Measurements from ENCODE around the gene ZNF521.

Gene ZNF521

GRCh38 chr18:25351777-25352628 lies at the start of gene ZNF521:
Gene ZNF521 (minus strand): TSS chr18:25352166. CDS start chr18:25350946, 1,220 bp downstream.
- DNase-seq (ENCODE audit: low read depth, low spot score): peak; percentile 90

DNA sequence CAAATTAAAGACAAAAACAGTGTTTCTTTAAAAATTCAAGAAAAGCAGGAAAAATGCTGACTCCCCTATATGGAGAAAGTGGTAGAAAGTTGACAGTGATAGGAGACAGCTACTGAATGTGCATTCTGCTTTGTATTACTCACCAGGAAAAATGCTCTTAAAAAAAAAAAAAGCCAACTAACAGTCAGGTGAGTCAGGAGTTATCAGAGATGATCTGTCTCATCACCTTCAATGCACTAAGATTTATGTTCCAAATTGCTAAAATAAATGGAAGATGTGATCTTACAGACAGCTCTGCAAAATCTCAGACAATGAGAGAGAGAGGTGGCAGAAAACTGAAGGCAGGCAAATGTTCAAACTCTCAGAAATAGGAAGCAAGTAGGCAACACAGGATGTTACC lies 47.6 kb upstream of the ZNF521 start:
- DNase-seq (ENCODE audit: low read depth, low spot score): no peak

- no peak for DNase-seq (ENCODE audit: low read depth, low spot score)
Observed at GRCh38 chr18:25392192-25392591, 40.2 kb upstream of the ZNF521 start.

GRCh38 chr18:25373432-25374179 lies 21.6 kb upstream of the ZNF521 start:
- DNase-seq (ENCODE audit: low read depth, low spot score): no peak

DNA sequence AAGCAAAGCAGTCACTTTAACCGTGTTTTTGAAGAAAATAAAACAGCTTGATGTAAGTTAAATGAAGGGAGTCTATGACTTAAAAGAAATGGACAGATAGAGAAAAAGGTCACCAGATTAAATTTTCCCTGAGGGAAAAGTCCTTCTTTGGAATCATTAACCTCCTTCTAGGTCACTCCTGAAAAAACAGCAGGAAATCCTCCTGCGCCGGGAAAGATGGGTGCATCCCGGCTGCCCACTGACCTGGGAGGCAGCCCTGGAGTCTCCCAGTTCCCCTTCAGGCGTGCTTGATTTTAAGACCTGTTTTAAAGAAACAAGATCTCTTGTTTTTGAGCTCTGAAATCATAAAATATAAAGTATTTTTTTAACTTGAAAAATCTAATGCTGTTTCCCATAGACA lies 18.4 kb upstream of the ZNF521 start:
- no peak for DNase-seq (ENCODE audit: low read depth, low spot score)

GRCh38 chr18:25365242-25365641 lies 13.3 kb upstream of the ZNF521 start:
- DNase-seq (ENCODE audit: low read depth, low spot score): no peak

DNA sequence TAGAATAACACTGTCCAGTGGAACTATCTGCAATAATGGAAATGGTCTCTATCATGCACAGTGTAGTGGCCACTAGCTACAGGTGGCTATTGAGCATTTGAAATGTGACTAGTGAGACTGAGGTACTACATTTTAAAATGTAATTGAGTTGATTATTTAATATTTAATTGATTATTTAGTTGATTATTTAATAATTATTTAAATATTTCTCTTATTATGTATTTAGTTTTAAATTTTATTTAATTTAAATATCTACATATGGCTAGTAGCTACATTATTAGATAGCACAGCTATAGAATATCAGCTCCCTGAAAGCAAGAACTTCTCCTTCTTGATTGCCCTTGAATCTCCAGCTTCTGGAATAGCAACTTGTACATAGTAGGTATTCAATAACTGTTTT lies 12.8 kb upstream of the ZNF521 start:
- no peak for DNase-seq (ENCODE audit: low read depth, low spot score)

- DNase-seq (ENCODE audit: low read depth, low spot score): no peak
Observed at GRCh38 chr18:25360301-25360899, 8.4 kb upstream of the ZNF521 start.

GRCh38 chr18:25353080-25353479 lies 1.1 kb upstream of the ZNF521 start:
- DNase-seq (ENCODE audit: low read depth, low spot score): no peak

DNA sequence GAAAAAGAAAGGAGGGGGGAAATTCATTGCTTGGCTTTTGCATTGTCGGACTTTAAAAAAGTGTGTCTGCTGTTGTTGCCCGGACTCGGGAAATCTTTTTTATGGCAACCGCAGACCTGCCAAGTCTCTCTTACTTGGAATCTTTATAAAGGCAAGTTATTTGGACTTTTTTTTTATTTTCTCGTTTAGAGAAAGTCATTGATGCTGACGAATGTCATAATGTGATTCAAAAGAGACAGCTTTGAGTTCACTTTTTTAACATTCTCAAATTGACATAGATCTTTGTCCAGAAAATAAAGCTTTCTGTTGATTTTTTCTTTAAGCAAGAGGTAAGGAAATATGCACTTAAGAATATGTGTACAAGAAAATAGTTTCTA lies 651 bp upstream of the ZNF521 start:
- no peak for DNase-seq (ENCODE audit: low read depth, low spot score)

DNA sequence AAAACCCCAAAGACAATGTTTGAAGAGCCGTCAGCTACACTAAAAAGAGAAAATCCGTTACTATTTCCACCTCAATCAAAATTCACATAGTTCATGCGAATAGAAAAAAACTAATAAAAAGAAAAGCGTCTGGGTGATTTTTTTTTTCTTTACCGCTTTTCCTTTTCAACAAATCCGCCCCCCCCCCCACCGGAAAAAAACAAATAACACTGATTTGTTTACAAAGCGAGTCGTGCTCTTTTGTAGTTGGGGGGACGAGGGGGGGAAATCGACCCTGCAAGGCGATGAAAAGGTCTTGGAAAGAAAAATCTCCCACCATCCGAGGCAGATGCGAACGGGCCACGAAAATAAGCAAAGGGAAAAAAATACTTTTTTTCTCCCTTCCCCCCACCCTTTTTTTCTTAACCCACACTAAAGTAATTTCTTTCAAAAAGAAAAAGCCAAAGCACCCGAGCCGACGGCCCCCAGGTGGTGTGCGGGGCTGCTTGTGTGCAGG lies 638 bp downstream of the ZNF521 start:
- DNase-seq (ENCODE audit: low read depth, low spot score): no peak

DNA sequence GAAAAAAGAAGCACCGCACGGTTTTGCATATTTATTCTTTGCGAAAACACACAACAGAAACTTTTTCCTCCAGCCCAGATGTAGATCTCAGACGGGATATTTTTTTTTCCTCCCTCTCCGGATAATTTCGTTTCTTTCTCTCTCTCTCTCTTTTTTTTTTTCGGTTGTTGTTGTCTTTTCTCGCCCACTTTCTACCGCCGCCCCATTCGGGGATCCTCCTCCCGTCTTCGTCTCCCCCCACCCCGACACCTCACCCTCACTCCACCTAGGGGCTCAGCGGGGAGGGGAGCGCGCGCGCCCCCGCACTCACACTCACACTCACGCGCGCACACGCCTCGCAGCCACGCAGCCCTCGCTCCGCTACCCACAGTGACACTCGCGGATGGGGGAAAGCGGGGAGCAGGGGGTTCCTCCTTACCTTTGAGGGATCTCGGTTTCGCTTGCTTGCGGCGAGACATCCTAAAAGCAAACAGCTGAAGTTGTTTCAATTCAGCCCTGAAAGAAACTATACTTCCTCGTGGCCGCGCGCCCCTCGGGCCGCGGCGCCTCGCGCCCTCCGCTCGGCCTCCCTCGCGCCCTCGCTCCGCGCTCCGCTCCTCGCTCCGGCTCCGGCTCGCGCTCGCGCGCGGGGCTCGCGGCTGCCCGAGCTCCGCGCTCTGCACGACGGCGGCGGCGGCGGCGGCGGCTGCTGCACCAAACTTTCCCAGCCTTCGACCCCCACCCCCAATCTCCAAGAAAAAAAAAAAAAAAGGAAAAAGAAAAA lies 1.3 kb downstream of the ZNF521 start:
- DNase-seq (ENCODE audit: low read depth, low spot score): peak; percentile 16

GRCh38 chr18:25349926-25350487 lies 2.0 kb downstream of the ZNF521 start:
- peak; percentile 27 for DNase-seq (ENCODE audit: low read depth, low spot score)

GRCh38 chr18:25349131-25349925 lies 2.6 kb downstream of the ZNF521 start:
- peak; percentile 47 for DNase-seq (ENCODE audit: low read depth, low spot score)

GRCh38 chr18:25348386-25349130 lies 3.4 kb downstream of the ZNF521 start:
- no peak for DNase-seq (ENCODE audit: low read depth, low spot score)

DNA sequence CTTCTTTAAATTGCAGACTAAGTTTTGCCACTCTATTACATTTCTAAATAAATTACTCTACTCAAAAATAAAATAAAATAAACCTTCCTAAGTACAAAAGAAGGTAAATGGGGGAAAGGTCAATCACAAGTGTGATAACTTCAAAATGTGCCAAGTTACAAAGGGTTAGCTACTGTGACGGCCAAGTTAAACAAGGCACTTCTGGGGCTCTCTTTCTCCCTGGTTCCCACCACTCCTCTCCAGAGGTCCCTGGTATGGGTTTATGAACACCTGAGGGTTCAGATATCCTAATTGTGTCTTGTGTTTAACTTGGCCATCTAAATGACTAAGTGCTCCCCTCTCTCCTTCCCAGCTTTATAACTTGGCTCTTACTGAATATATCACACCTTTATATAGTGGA lies 5.4 kb downstream of the ZNF521 start:
- DNase-seq (ENCODE audit: low read depth, low spot score): no peak

DNA sequence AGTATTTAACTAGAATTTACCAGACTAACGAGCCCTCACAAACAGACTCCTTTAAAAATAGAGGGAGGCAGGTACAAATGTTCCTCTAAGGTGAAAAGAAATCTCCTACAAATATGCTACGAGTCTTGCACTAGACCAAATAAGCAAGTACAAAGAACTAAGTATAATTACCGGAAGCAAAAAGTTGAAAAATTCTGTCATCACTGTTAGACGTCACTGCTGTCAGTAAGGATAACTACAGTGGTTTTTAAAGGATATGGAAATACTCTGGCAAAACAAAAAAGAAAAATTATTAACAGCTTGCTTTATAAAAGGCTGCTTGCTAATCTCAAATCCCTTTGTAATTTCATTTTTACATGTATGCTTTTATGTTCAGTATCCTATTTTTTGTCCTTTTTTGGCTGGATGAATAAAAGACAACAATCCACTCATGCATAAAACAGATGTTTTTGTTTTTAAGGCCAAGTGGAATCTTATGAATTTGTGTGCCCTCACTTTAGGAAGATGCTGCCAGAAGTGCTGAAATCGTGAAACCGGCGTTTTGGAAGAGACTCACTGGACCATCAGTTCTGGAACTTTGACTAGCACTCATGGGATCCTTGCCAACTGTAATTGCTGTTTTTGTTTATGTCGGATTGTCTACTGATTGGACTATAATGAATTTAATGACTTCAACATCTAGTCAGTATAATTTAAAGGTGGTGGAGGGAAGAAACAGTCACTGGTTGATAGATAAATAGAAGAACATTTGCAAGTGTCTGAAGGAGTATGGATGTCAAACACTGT lies 6.7 kb downstream of the ZNF521 start:
- no peak for DNase-seq (ENCODE audit: low read depth, low spot score)

DNA sequence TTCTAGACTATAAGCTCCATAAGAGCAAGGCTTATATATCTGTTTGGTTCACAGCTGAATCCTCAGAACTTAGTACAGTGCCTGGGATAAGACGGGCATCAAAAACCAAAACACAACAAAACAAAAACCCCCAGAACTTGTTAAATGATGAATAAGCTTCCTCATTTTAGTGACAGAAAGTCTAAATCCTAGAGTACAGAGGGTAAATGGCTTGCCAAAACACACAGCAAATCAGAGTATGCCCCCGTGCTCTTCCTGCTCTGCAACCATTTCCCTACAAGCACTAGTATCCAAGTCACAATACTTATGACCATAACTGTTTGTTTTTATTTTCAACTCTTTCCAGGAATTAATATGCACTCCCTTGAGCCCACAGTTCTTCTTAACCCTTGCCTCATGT lies 10.1 kb downstream of the ZNF521 start:
- DNase-seq (ENCODE audit: low read depth, low spot score): no peak

DNA sequence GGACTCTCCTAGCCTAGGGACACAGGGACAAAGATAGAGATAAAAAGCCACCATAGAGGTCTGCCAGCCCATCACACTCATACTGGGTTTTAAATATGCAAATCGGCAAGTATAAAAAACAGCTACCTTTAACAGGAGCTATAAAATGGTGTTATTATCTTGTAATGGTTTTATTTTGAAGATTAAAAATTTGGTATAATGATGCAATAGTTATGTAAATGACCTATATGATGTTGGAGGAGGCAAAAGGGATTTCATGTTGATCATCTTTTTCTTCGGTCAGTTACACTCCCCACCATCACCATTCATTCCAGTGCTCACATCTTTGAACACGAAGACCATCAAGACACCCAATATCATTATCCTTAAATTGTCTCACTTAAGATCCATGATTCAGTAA lies 11.2 kb downstream of the ZNF521 start:
- DNase-seq (ENCODE audit: low read depth, low spot score): no peak
